ENCODE measurements around the gene SVOPL.
A peak's percentile ranks its signal among the peaks of the same experiment; 100 is the strongest.
"Not testable (repeated sequence)": the region's sequence is repeated elsewhere in the genome, so short reads cannot be mapped to it uniquely, and the experiment has no call there.

SVOPL gene, protein sequence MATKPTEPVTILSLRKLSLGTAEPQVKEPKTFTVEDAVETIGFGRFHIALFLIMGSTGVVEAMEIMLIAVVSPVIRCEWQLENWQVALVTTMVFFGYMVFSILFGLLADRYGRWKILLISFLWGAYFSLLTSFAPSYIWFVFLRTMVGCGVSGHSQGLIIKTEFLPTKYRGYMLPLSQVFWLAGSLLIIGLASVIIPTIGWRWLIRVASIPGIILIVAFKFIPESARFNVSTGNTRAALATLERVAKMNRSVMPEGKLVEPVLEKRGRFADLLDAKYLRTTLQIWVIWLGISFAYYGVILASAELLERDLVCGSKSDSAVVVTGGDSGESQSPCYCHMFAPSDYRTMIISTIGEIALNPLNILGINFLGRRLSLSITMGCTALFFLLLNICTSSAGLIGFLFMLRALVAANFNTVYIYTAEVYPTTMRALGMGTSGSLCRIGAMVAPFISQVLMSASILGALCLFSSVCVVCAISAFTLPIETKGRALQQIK

DNA sequence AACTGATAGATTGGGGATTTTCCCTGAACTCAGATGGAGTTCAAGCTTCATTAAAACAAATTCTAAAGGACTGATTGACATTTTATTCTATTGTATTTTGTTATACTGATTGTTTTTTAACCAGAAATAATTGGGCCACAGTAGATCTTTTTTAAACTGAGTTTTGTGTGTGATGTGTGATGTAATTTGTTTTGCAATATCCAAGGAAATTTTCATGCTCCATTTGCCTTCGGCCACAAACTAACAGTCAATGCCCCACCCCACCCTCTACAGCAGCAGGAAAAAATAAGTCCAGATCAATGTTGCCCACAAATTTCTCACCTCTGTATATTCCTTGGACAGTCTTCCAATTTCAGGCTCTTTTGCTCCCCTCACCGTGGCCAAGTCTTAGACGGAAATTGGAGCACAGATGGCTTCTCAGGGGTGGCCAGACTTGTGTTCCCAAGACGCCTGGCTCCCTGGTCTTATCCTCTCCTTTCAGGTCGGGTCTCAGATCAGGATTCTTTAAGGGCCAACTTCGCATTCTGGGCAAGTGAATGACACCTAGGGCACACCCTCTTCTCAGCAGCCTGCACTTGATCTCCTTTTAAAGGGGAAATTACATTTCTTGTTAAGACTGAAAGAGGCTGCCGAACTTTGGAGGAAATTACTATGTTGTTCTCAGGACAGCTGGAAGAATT is at the start of gene SVOPL:
TSS of gene SVOPL (minus strand) at position 506 of the 680 bp plus-strand sequence. CDS start 22,317 bp downstream, outside the sequence.
- in situ Hi-C loops (cut with HindIII; ENCODE audit: low pct_ligation_motif_present, low pct_unique_long_range_greater_than_20kb, low sequenced_read_pairs) = no loop called here

DNA sequence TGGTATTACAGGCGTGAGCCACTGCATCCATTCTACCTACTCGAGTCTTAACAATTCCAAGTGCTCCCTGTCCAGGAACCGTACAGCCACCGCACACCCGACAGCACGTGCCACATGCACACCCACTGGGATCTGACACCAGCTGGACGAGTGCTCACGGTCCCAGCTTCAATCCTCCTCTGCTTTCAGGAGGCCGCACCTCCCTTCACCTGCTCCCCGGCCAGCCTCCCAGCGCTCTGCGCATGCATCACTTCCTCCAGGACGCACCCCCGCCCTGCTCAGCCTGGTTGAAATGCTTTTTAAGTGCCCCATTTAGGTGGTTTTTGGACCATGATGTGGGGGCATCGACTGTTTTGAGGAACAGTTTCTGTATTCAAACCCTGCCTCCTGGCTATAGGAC is 49.3 kb upstream of the SVOPL start:
- DNase-seq = no peak
- in situ Hi-C loops (cut with HindIII; ENCODE audit: low pct_ligation_motif_present, low pct_unique_long_range_greater_than_20kb, low sequenced_read_pairs) = no loop called here

More for the DNA sequence above, at the start of gene SVOPL:
- DNase-seq = no peak

DNA sequence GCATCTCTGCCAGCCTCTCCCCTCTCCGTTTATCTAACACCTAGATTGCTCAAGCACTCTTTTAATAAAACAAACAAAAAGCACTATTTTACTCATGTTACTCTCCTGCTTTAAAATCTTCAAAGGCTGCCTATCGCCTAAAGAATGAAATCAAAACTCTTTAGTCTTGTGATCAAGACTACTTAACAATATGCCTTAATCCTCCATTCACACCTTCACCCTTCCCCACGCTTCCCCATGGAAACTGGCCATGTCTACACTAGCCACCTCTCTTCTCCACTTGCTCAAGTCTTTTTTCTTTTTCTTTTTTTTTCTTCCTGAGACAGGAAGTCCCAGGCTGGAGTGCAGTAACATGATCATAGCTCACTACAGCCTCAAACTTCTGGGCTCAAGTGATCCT is 48.8 kb upstream of the SVOPL start:
- in situ Hi-C loops (cut with HindIII; ENCODE audit: low pct_ligation_motif_present, low pct_unique_long_range_greater_than_20kb, low sequenced_read_pairs) = no loop called here
- DNase-seq = no peak

DNA sequence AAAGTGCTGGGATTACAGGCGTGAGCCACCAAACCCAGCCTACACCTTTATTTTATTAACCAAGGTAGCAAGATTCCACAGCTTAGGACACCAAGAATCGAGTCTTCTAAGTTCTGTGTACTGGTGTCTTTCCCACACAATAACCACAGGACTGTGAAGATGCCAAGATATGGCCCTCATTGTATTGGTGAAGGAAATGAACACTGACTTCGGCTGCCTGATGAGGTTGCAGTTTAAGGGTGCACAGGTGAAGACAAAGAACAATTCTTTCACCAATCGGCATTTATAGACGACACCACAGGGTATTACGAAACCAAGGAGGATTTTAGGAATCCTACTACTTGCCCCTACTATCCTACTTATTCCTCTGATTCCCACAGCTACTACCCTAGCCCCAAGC is 47.5 kb upstream of the SVOPL start:
- no peak for DNase-seq
- in situ Hi-C loops (cut with HindIII; ENCODE audit: low pct_ligation_motif_present, low pct_unique_long_range_greater_than_20kb, low sequenced_read_pairs) = no loop called here

DNA sequence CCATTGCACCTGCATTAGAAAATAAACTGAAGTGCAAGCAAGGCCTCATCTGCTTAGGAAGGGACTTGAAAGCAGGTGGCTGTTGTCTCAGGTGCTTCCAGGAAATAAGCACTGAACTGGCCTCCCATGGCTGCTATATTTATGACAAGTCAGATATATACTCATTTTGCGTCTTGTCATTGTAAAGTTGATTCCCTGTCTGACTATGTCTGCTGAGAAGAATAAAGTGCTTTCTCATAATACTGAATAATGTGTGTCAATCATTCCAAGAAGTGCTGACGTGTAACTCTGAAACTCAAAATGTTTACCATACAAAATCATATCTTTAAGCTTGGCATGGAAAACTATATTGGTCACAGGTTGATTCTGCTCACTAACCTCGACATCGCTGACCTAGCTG is 44.9 kb upstream of the SVOPL start:
- in situ Hi-C loops (cut with HindIII; ENCODE audit: low pct_ligation_motif_present, low pct_unique_long_range_greater_than_20kb, low sequenced_read_pairs) = no loop called here
- DNase-seq = no peak

DNA sequence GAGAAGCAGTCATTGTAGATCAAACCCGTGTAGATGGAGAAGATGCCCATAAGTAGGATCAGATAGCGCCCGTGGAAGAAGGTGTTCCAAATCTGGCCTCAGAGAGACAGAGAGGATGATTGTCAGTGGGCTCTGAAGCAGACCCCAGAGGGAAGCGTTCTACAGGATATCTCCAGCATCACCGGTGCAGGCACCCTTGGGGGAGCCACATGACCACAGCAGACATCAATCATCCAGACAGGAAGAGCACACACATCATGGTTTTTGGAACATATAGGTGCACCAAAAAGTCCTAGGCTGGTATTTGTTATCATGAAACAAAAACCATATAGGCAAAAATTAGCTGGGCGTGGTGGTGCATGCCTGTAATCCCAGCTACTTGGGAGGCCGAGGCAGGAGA is 44.0 kb upstream of the SVOPL start:
- DNase-seq = no peak
- in situ Hi-C loops (cut with HindIII; ENCODE audit: low pct_ligation_motif_present, low pct_unique_long_range_greater_than_20kb, low sequenced_read_pairs) = no loop called here

DNA sequence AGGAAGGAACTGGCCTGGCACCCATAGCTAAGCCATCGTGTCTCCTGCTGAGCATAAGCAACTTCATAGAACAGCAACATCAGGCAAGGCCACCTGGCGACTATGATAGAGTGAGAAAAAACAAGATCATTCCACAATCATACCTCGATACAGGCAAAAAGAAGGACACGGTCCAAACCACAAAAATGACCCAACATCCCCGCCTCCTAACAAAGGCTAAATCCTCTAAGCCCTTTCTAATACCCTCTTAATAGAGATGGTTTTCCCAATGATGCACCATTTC is 40.2 kb upstream of the SVOPL start:
- DNase-seq = no peak
- in situ Hi-C loops (cut with HindIII; ENCODE audit: low pct_ligation_motif_present, low pct_unique_long_range_greater_than_20kb, low sequenced_read_pairs) = no loop called here

DNA sequence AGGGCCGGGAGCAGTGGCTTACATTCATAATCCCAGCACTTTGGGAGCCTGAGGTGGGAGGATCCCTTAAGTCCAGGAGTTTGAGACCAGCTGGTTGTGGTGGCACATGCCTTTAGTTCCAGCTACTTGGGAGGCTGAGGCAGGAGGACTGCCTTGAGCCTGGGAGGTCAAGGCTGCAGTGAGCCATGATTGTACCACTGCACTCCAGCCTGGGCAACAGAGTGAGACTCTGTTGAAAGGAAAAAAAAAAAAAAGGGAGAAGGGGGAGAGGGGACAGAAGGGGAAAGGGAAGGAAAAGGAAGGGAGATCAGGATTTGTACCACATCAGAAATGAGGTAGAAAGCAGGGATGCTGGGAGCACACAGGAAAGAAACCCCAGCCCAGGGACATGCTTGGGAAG is 38.7 kb upstream of the SVOPL start:
- no peak for DNase-seq
- in situ Hi-C loops (cut with HindIII; ENCODE audit: low pct_ligation_motif_present, low pct_unique_long_range_greater_than_20kb, low sequenced_read_pairs) = no loop called here

DNA sequence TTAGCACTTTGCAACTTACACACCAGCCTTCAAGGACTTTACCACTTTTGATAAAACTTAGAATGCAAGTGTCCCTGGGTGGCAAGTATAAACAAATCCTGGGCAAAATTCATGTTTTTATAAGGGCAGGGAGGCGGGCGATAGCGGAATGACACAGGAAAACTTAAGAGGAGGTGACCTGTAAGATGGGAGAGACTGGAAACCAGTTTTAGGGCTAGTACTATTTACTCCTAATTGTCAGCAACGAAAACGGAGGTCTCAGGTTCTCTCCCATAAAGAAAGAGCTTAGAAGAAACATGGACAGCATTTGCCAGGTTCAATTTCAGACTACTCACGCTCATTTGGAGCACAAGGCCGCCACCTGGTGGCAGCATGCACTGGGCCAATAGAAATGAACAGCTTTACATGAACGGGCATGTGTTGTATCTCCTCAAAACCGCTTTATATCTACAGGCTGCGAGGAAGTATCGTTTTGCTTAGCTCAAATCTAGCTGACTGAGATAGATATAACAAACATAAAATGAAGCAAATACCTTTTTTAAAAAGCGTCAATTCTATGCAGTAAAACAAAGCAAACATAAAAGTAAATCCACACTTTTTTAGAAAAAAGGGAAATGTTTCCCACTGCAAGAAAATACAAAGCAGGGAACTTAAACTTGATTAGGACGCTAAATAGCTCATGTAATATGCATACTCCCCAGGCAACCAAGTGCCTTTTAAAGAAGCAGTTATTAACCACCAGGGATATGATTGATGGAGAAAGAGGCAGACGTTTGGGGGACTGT is 37.6 kb upstream of the SVOPL start:
- in situ Hi-C loops (cut with HindIII; ENCODE audit: low pct_ligation_motif_present, low pct_unique_long_range_greater_than_20kb, low sequenced_read_pairs) = no loop called here
- peak; percentile 91 for DNase-seq

DNA sequence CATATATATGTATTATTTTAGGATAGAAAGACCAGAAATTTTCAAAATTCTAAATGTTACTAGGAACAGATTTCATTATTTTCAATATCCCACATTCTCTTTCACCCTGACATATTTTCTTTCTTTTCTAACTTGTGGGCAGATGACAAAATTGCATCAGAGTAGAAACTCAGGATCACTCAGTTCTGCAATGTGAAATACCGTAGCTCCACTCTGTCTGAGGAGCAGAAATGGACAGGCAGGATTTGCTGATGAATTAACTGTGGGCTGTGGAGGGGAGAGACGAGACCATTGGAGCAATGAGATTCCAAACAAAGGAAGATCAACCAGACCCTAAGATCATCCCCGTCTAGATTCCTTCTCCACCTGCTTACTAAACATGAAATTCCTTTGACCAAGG is 37.0 kb upstream of the SVOPL start:
- in situ Hi-C loops (cut with HindIII; ENCODE audit: low pct_ligation_motif_present, low pct_unique_long_range_greater_than_20kb, low sequenced_read_pairs) = no loop called here
- no peak for DNase-seq

DNA sequence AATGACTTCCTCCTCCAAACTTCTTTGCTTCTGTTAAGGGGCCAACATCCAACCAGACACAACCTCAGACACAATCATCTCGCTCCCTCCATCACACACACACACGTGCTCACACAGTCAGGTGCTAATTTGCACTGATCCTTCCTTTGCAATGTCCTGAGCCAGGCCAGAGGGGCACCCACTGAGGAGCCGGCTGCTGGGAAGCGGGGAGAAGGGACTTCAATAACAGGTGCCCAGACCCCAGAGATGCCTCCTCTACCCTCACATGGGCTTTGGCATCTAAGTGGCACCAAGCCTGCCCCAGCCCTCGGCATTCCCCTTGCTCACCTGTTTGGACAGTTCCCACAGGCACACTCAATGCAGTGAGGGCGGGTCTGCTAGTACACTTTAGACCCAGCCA is 34.2 kb upstream of the SVOPL start:
- DNase-seq = no peak
- in situ Hi-C loops (cut with HindIII; ENCODE audit: low pct_ligation_motif_present, low pct_unique_long_range_greater_than_20kb, low sequenced_read_pairs) = no loop called here

DNA sequence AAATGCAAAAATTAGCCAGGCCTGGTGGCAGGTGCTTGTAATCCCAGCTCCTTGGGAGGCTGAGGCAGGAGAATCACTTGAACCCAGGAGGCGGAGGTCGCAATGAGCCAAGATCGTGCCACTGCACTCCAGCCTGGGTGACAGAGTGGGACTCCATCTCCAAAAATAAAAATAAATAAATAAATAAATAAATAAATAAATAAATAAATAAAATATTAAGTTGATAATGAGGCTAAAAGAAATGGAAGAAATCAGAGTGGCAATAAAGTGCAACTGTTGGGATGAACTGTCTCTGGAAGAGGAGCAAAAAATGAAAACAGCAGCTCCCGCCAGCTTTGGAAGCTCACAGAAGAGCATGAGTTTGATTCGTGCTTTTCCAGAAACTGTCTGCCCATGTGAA is 30.6 kb upstream of the SVOPL start:
- DNase-seq; in situ Hi-C loops (cut with HindIII; ENCODE audit: low pct_ligation_motif_present, low pct_unique_long_range_greater_than_20kb, low sequenced_read_pairs): not testable (repeated sequence)

DNA sequence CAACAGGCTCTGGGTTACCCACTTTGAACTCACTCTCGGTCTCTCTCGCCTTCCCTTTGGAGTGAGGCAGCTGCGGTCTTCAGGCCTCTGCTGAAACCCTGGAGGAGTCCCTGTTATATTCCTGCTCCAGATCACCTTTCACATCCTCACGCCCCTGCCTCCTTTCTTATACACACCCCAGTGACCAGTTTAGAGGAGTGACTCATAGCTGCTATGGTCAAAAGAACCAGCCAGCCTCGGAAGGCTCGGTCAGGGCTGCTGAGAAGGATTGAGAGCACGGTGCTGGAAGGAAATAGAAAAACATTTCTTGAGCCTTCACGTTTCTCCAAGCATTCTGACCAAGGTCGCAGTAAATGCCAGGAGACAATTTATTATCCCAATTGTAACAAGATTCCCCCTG is 28.3 kb upstream of the SVOPL start:
- peak; percentile 64 for DNase-seq
- in situ Hi-C loops (cut with HindIII; ENCODE audit: low pct_ligation_motif_present, low pct_unique_long_range_greater_than_20kb, low sequenced_read_pairs) = no loop called here

DNA sequence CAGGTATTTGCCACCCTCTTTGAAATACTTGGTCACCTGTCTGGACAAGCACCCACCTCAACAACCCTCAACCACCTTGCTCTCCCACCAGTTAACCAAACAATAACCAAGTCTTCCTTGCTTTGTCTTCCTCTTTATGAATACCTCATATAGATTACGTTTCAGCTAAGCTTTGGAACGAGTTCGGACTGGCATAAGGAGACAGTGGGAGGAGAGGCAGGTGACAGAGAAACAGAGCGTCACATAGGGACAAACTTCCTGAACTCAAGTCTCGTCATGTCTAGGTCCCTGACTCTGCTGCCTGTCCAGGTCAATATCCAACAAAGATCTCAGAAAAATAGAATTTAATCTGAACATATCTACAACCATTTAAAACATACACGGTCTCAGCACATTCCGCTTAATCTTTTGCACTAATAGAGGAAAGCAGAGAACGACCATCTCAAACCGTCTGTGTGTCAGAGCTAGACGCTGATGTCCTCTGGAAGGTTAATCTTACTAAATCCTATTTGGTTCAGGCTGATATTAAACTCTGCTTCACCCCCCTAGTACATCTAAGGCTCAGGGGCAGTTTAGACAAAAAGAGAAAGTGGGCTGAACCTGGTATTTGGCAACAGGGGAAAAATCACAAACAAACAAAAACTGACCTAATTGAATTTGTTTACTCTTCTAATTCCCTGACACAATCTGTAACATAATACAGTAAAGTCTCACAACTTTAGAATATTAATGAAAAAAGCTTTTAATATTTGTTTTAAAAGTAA is 26.4 kb upstream of the SVOPL start:
- in situ Hi-C loops (cut with HindIII; ENCODE audit: low pct_ligation_motif_present, low pct_unique_long_range_greater_than_20kb, low sequenced_read_pairs) = no loop called here
- DNase-seq = no peak

DNA sequence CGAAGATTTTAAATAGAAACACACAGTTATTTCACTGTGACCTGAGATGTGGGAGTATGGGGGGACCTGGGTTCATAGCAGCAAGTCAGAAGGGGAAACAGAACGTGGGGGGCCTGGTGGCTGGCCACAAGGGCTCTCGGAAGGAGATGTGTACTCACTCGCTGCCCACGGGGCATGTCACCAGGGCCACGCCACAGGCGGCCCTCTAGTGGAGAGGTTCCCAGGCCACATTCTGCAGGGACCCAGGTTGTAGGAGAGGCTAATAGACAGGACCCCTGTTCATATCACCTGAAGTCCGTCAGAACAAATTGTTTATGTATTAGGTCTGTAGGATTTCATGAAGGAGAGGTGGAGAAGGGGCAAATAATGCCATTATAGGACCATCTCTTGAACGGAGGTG is 25.1 kb upstream of the SVOPL start:
- in situ Hi-C loops (cut with HindIII; ENCODE audit: low pct_ligation_motif_present, low pct_unique_long_range_greater_than_20kb, low sequenced_read_pairs) = no loop called here

DNA sequence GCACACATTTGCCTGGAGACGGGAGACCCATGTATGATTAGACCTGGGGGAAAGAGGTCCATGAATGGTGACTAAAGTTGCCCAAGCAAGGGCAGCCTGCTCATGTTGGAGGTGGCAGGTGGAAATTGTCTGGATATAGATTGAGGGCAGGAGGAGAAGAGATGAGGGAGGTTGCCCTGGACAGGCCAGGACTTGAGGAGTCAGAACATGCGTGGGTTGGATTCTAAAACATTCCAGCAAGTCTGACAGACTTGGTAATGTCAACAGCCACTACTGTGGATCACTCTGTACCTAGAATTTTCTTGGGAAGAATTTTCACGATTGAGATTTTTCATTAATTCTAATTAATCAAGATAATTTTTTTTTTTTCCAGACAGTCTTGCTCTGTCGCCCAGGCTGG is 19.1 kb upstream of the SVOPL start:
- no peak for DNase-seq
- in situ Hi-C loops (cut with HindIII; ENCODE audit: low pct_ligation_motif_present, low pct_unique_long_range_greater_than_20kb, low sequenced_read_pairs) = no loop called here

More for the DNA sequence above, 25.1 kb upstream of the SVOPL start:
- DNase-seq = no peak

DNA sequence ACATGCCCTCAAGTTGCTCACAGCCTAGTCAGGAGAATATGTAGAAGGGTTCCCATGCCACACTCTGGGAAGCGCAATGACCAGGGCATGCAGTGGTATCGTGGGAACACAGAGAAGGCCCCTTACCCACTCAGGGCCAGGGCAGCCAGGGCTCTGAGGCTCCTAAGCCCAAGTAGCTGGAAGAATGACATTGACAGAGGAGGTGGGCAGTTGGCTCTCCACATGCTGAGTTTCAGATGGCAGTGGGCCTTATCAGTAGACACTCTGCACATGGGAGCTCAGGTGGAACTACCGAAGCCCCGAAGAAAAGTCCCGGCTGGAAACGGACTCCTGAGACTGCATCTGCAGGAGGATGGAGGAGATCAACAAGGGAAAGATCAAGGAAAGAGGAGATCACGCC is 15.7 kb upstream of the SVOPL start:
- in situ Hi-C loops (cut with HindIII; ENCODE audit: low pct_ligation_motif_present, low pct_unique_long_range_greater_than_20kb, low sequenced_read_pairs) = no loop called here
- DNase-seq = no peak

DNA sequence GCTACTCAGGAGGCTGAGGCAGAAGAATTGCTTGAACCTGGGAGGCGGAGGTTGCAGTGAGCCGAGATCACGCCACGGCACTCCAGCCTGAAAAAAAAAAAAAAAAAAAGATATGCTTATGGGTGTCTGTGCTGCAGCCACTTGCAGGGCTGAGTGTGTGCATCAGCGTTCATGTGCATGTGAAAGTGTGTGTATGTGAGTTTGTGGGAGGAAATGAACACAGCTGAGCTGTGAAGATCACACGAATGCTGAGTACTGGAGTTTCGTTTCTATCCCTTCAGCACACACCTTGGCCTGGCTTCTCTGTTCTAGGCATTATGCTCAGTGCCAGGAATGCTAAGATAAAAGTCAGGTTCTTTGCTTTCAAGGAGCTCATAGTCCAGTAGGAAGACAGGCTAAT is 12.0 kb upstream of the SVOPL start:
- in situ Hi-C loops (cut with HindIII; ENCODE audit: low pct_ligation_motif_present, low pct_unique_long_range_greater_than_20kb, low sequenced_read_pairs) = no loop called here
- DNase-seq = no peak

DNA sequence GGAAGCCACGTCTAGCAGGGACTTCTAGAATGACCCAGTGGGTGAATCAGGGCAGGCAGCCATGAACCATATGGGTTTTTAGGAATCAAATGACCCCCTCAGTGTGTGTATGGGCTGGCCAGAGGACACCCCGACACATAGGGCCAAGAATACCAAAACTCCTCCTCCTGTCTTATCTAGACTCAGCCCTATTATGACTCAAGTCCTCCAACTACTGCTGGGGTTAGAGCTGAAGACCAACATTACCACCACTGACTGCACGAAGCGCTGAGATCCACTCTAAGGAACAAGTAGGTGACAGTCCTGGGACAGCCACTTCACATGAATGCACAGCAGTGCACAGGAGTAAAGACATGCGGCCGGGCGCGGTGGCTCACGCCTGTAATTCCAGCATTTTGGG is 11.5 kb upstream of the SVOPL start:
- in situ Hi-C loops (cut with HindIII; ENCODE audit: low pct_ligation_motif_present, low pct_unique_long_range_greater_than_20kb, low sequenced_read_pairs) = no loop called here
- DNase-seq = no peak
